ENCODE results near the gene ANO6. TPM values are rescaled to one million over a fixed set of nuclear protein-coding genes. Genes with fewer than 3 reads are reported as not detected.

The ANO6 gene
- polyA plus RNA-seq, 1 donor (not counting 4 experiments of a cell fraction or from before 2014, with no cell fraction given) = 64.3 TPM

GRCh38 chr12:45203767-45204166 is 12.1 kb upstream of the ANO6 start:
- no peak for TF ChIP-seq EZH2 (IDR thresholded peaks at IDR 0.05; ENCODE audit: low read length)
- TF ChIP-seq CTCF (optimal IDR thresholded peaks at IDR 0.05 in 1 of 3, IDR thresholded peaks at IDR 0.05 in 1 of 3, conservative IDR thresholded peaks at IDR 0.05 in 1 of 3; ENCODE audit: extremely low read depth in 1 of 3, insufficient read depth in 2 of 3, low read length in 3 of 3) = no peak
- peaks cover 4% of the 10 kb centered on the region for H3K4me1 ChIP-seq (ENCODE audit: control insufficient read depth, extremely low read depth, insufficient read depth, low read length)
- no peak overlapping the region for H2AFZ ChIP-seq (ENCODE audit: control insufficient read depth, low read length)
- no peak for FAIRE-seq
- H3K4me3 ChIP-seq (ENCODE audit: control insufficient read depth in 2 of 3, extremely low read depth in 1 of 3, insufficient read depth in 2 of 3, low read depth in 1 of 3, low read length in 3 of 3) = no peak overlapping the region
- no peak overlapping the region for H3K27ac ChIP-seq (ENCODE audit: control insufficient read depth, insufficient read depth, low read length)
- no peak for DNase-seq (ENCODE audit: low read depth, low spot score)
- no peaks in the 10 kb centered on the region for H3K36me3 ChIP-seq (ENCODE audit: control insufficient read depth in 2 of 2, extremely low read depth in 1 of 2, insufficient read depth in 2 of 2, low read length in 2 of 2)
- no peaks in the 10 kb centered on the region for H3K9me3 ChIP-seq (ENCODE audit: control insufficient read depth, low read depth, low read length)
- no peaks in the 10 kb centered on the region for H4K20me1 ChIP-seq (ENCODE audit: control insufficient read depth, extremely low read depth, insufficient read depth, low read length)
- H3K9me1 ChIP-seq (ENCODE audit: control insufficient read depth, extremely low read depth, insufficient read depth, low read length) = no peaks in the 10 kb centered on the region
- H3K27me3 ChIP-seq (ENCODE audit: control insufficient read depth, extremely low read depth, insufficient read depth, low read length) = no peaks in the 10 kb centered on the region
- no peak overlapping the region for H3K9ac ChIP-seq (ENCODE audit: control insufficient read depth, extremely low read depth, insufficient read depth, low read length)
- no peaks in the 10 kb centered on the region for H3K79me2 ChIP-seq (ENCODE audit: control insufficient read depth, insufficient read depth, low read length)
- no peak overlapping the region for H3K4me2 ChIP-seq (ENCODE audit: control insufficient read depth, extremely low read depth, insufficient read depth, low read depth, low read length)
- dilution Hi-C loops (cut with MboI; ENCODE audit: extremely low pct_ligation_motif_present, low sequenced_read_pairs) = no loop called here

- no peaks in the 10 kb centered on the region for H4K20me1 ChIP-seq (ENCODE audit: control insufficient read depth, extremely low read depth, insufficient read depth, low read length)
- no peak overlapping the region for H3K27ac ChIP-seq (ENCODE audit: control insufficient read depth, insufficient read depth, low read length)
- FAIRE-seq = no peak
- no peaks in the 10 kb centered on the region for H3K27me3 ChIP-seq (ENCODE audit: control insufficient read depth, extremely low read depth, insufficient read depth, low read length)
- H2AFZ ChIP-seq (ENCODE audit: control insufficient read depth, low read length) = no peak overlapping the region
- TF ChIP-seq EZH2 (IDR thresholded peaks at IDR 0.05; ENCODE audit: low read length) (no peak), CTCF (optimal IDR thresholded peaks at IDR 0.05 in 1 of 3, IDR thresholded peaks at IDR 0.05 in 1 of 3, conservative IDR thresholded peaks at IDR 0.05 in 1 of 3; ENCODE audit: extremely low read depth in 1 of 3, insufficient read depth in 2 of 3, low read length in 3 of 3) (no peak)
- H3K9me3 ChIP-seq (ENCODE audit: control insufficient read depth, low read depth, low read length) = no peaks in the 10 kb centered on the region
- H3K4me1 ChIP-seq (ENCODE audit: control insufficient read depth, extremely low read depth, insufficient read depth, low read length) = peaks cover 7% of the 10 kb centered on the region
- no peaks in the 10 kb centered on the region for H3K36me3 ChIP-seq (ENCODE audit: control insufficient read depth in 2 of 2, extremely low read depth in 1 of 2, insufficient read depth in 2 of 2, low read length in 2 of 2)
- H3K9ac ChIP-seq (ENCODE audit: control insufficient read depth, extremely low read depth, insufficient read depth, low read length) = no peak overlapping the region
- H3K79me2 ChIP-seq (ENCODE audit: control insufficient read depth, insufficient read depth, low read length) = no peaks in the 10 kb centered on the region
- no peak overlapping the region for H3K4me3 ChIP-seq (ENCODE audit: control insufficient read depth in 2 of 3, extremely low read depth in 1 of 3, insufficient read depth in 2 of 3, low read depth in 1 of 3, low read length in 3 of 3)
- dilution Hi-C loops (cut with MboI; ENCODE audit: extremely low pct_ligation_motif_present, low sequenced_read_pairs) = no loop called here
- no peak overlapping the region for H3K4me2 ChIP-seq (ENCODE audit: control insufficient read depth, extremely low read depth, insufficient read depth, low read depth, low read length)
- no peak for DNase-seq (ENCODE audit: low read depth, low spot score)
- no peaks in the 10 kb centered on the region for H3K9me1 ChIP-seq (ENCODE audit: control insufficient read depth, extremely low read depth, insufficient read depth, low read length)
Observed at GRCh38 chr12:45204757-45205156, 11.1 kb upstream of the ANO6 start.

All from keratinocyte (primary cell).